ENCODE data around the gene PDHX.

PDHX gene

GRCh38 chr11:34953955-34954354, 37.5 kb downstream of the PDHX start:
- Histone ChIP-seq H3K4me3 (ENCODE audit: low read depth in 1 of 2, low read length in 2 of 2) (no peak overlapping the region), H3K4me1 (ENCODE audit: control insufficient read depth in 1 of 2, insufficient read depth in 2 of 2, low read length in 2 of 2) (peaks cover 0 to 4% of the 10 kb centered on the region in 2 donors), H3K36me3 (ENCODE audit: control insufficient read depth in 1 of 2, insufficient read depth in 2 of 2, low read length in 2 of 2) (peaks cover 0 to 6% of the 10 kb centered on the region in 2 donors), H3K9me3 (ENCODE audit: control insufficient read depth in 1 of 2, low read length in 2 of 2) (no peaks in the 10 kb centered on the region), H3K27me3 (ENCODE audit: control insufficient read depth in 1 of 2, insufficient read depth in 2 of 2, low read length in 2 of 2) (no peaks in the 10 kb centered on the region), H3K9ac (ENCODE audit: low read depth in 1 of 2, low read length in 2 of 2) (no peak overlapping the region), H3K27ac (ENCODE audit: low read depth, low read length) (no peak overlapping the region)

- peaks cover 4 to 6% of the 10 kb centered on the region in 2 donors for H3K36me3 ChIP-seq (ENCODE audit: control insufficient read depth in 1 of 2, insufficient read depth in 2 of 2, low read length in 2 of 2)
- peaks cover 0 to 4% of the 10 kb centered on the region in 2 donors for H3K4me1 ChIP-seq (ENCODE audit: control insufficient read depth in 1 of 2, insufficient read depth in 2 of 2, low read length in 2 of 2)
- no peak overlapping the region for H3K27ac ChIP-seq (ENCODE audit: low read depth, low read length)
- H3K4me3 ChIP-seq (ENCODE audit: low read depth in 1 of 2, low read length in 2 of 2): no peak overlapping the region
- H3K27me3 ChIP-seq (ENCODE audit: control insufficient read depth in 1 of 2, insufficient read depth in 2 of 2, low read length in 2 of 2): no peaks in the 10 kb centered on the region
- H3K9me3 ChIP-seq (ENCODE audit: control insufficient read depth in 1 of 2, low read length in 2 of 2): no peaks in the 10 kb centered on the region
- no peak overlapping the region for H3K9ac ChIP-seq (ENCODE audit: low read depth in 1 of 2, low read length in 2 of 2)
Measured at GRCh38 chr11:34957206-34957605, 40.8 kb downstream of the PDHX start.

- Histone ChIP-seq H3K27me3 (ENCODE audit: control insufficient read depth in 1 of 2, insufficient read depth in 2 of 2, low read length in 2 of 2) (no peaks in the 10 kb centered on the region), H3K27ac (ENCODE audit: low read depth, low read length) (no peak overlapping the region), H3K9ac (ENCODE audit: low read depth in 1 of 2, low read length in 2 of 2) (no peak overlapping the region), H3K9me3 (ENCODE audit: control insufficient read depth in 1 of 2, low read length in 2 of 2) (no peaks in the 10 kb centered on the region), H3K4me1 (ENCODE audit: control insufficient read depth in 1 of 2, insufficient read depth in 2 of 2, low read length in 2 of 2) (peaks cover 0 to 4% of the 10 kb centered on the region in 2 donors), H3K4me3 (ENCODE audit: low read depth in 1 of 2, low read length in 2 of 2) (no peak overlapping the region), H3K36me3 (ENCODE audit: control insufficient read depth in 1 of 2, insufficient read depth in 2 of 2, low read length in 2 of 2) (peaks cover 4 to 6% of the 10 kb centered on the region in 2 donors)
Measured at GRCh38 chr11:34957606-34958005, 41.2 kb downstream of the PDHX start.

GRCh38 chr11:34959770-34960169, 43.4 kb downstream of the PDHX start:
- H3K4me1 ChIP-seq (ENCODE audit: control insufficient read depth in 1 of 2, insufficient read depth in 2 of 2, low read length in 2 of 2): no peaks in the 10 kb centered on the region
- H3K27me3 ChIP-seq (ENCODE audit: control insufficient read depth in 1 of 2, insufficient read depth in 2 of 2, low read length in 2 of 2): no peaks in the 10 kb centered on the region
- no peak overlapping the region for H3K27ac ChIP-seq (ENCODE audit: low read depth, low read length)
- H3K9ac ChIP-seq (ENCODE audit: low read depth in 1 of 2, low read length in 2 of 2): no peak overlapping the region
- no peak overlapping the region for H3K4me3 ChIP-seq (ENCODE audit: low read depth in 1 of 2, low read length in 2 of 2)
- peaks cover 6 to 11% of the 10 kb centered on the region in 2 donors for H3K36me3 ChIP-seq (ENCODE audit: control insufficient read depth in 1 of 2, insufficient read depth in 2 of 2, low read length in 2 of 2)
- H3K9me3 ChIP-seq (ENCODE audit: control insufficient read depth in 1 of 2, low read length in 2 of 2): no peaks in the 10 kb centered on the region

GRCh38 chr11:34960277-34960676, 43.9 kb downstream of the PDHX start:
- no peak overlapping the region for H3K4me3 ChIP-seq (ENCODE audit: low read depth in 1 of 2, low read length in 2 of 2)
- H3K9me3 ChIP-seq (ENCODE audit: control insufficient read depth in 1 of 2, low read length in 2 of 2): no peaks in the 10 kb centered on the region
- no peak overlapping the region for H3K9ac ChIP-seq (ENCODE audit: low read depth in 1 of 2, low read length in 2 of 2)
- no peak overlapping the region for H3K27ac ChIP-seq (ENCODE audit: low read depth, low read length)
- H3K36me3 ChIP-seq (ENCODE audit: control insufficient read depth in 1 of 2, insufficient read depth in 2 of 2, low read length in 2 of 2): peaks cover 6 to 11% of the 10 kb centered on the region in 2 donors
- no peaks in the 10 kb centered on the region for H3K27me3 ChIP-seq (ENCODE audit: control insufficient read depth in 1 of 2, insufficient read depth in 2 of 2, low read length in 2 of 2)
- H3K4me1 ChIP-seq (ENCODE audit: control insufficient read depth in 1 of 2, insufficient read depth in 2 of 2, low read length in 2 of 2): no peaks in the 10 kb centered on the region

GRCh38 chr11:34962034-34962433, 45.6 kb downstream of the PDHX start:
- no peak overlapping the region for H3K4me3 ChIP-seq (ENCODE audit: low read depth in 1 of 2, low read length in 2 of 2)
- H3K9ac ChIP-seq (ENCODE audit: low read depth in 1 of 2, low read length in 2 of 2): no peak overlapping the region
- peaks cover 6 to 15% of the 10 kb centered on the region in 2 donors for H3K36me3 ChIP-seq (ENCODE audit: control insufficient read depth in 1 of 2, insufficient read depth in 2 of 2, low read length in 2 of 2)
- H3K27me3 ChIP-seq (ENCODE audit: control insufficient read depth in 1 of 2, insufficient read depth in 2 of 2, low read length in 2 of 2): no peaks in the 10 kb centered on the region
- H3K4me1 ChIP-seq (ENCODE audit: control insufficient read depth in 1 of 2, insufficient read depth in 2 of 2, low read length in 2 of 2): no peaks in the 10 kb centered on the region
- no peaks in the 10 kb centered on the region for H3K9me3 ChIP-seq (ENCODE audit: control insufficient read depth in 1 of 2, low read length in 2 of 2)
- no peak overlapping the region for H3K27ac ChIP-seq (ENCODE audit: low read depth, low read length)

- peaks cover 0 to 19% of the 10 kb centered on the region in 2 donors for H3K36me3 ChIP-seq (ENCODE audit: control insufficient read depth in 1 of 2, insufficient read depth in 2 of 2, low read length in 2 of 2)
- H3K9ac ChIP-seq (ENCODE audit: low read depth in 1 of 2, low read length in 2 of 2): no peak overlapping the region
Measured at GRCh38 chr11:34963351-34963750, 46.9 kb downstream of the PDHX start.

GRCh38 chr11:34964610-34965331, 48.4 kb downstream of the PDHX start:
- Histone ChIP-seq H3K27me3 (ENCODE audit: control insufficient read depth in 1 of 2, insufficient read depth in 2 of 2, low read length in 2 of 2) (no peaks in the 10 kb centered on the region), H3K27ac (ENCODE audit: low read depth, low read length) (no peak overlapping the region), H3K36me3 (ENCODE audit: control insufficient read depth in 1 of 2, insufficient read depth in 2 of 2, low read length in 2 of 2) (peaks cover 4 to 18% of the 10 kb centered on the region in 2 donors), H3K9me3 (ENCODE audit: control insufficient read depth in 1 of 2, low read length in 2 of 2) (no peaks in the 10 kb centered on the region), H3K4me1 (ENCODE audit: control insufficient read depth in 1 of 2, insufficient read depth in 2 of 2, low read length in 2 of 2) (no peaks in the 10 kb centered on the region), H3K4me3 (ENCODE audit: low read depth in 1 of 2, low read length in 2 of 2) (no peak overlapping the region), H3K9ac (ENCODE audit: low read depth in 1 of 2, low read length in 2 of 2) (no peak overlapping the region)

More at GRCh38 chr11:34963351-34963750, 46.9 kb downstream of the PDHX start:
- no peak overlapping the region for H3K27ac ChIP-seq (ENCODE audit: low read depth, low read length)
- no peaks in the 10 kb centered on the region for H3K27me3 ChIP-seq (ENCODE audit: control insufficient read depth in 1 of 2, insufficient read depth in 2 of 2, low read length in 2 of 2)
- H3K4me1 ChIP-seq (ENCODE audit: control insufficient read depth in 1 of 2, insufficient read depth in 2 of 2, low read length in 2 of 2): no peaks in the 10 kb centered on the region
- H3K9me3 ChIP-seq (ENCODE audit: control insufficient read depth in 1 of 2, low read length in 2 of 2): no peaks in the 10 kb centered on the region
- no peak overlapping the region for H3K4me3 ChIP-seq (ENCODE audit: low read depth in 1 of 2, low read length in 2 of 2)

GRCh38 chr11:34968862-34969261, 52.4 kb downstream of the PDHX start:
- H3K9ac ChIP-seq (ENCODE audit: low read depth in 1 of 2, low read length in 2 of 2): no peak overlapping the region
- H3K9me3 ChIP-seq (ENCODE audit: control insufficient read depth in 1 of 2, low read length in 2 of 2): no peaks in the 10 kb centered on the region
- H3K4me3 ChIP-seq (ENCODE audit: low read depth in 1 of 2, low read length in 2 of 2): no peak overlapping the region
- H3K4me1 ChIP-seq (ENCODE audit: control insufficient read depth in 1 of 2, insufficient read depth in 2 of 2, low read length in 2 of 2): no peaks in the 10 kb centered on the region
- H3K27me3 ChIP-seq (ENCODE audit: control insufficient read depth in 1 of 2, insufficient read depth in 2 of 2, low read length in 2 of 2): no peaks in the 10 kb centered on the region
- no peak overlapping the region for H3K27ac ChIP-seq (ENCODE audit: low read depth, low read length)
- H3K36me3 ChIP-seq (ENCODE audit: control insufficient read depth in 1 of 2, insufficient read depth in 2 of 2, low read length in 2 of 2): peaks cover 4 to 16% of the 10 kb centered on the region in 2 donors

GRCh38 chr11:34970033-34970432, 53.6 kb downstream of the PDHX start:
- Histone ChIP-seq H3K27me3 (ENCODE audit: control insufficient read depth in 1 of 2, insufficient read depth in 2 of 2, low read length in 2 of 2) (no peaks in the 10 kb centered on the region), H3K4me3 (ENCODE audit: low read depth in 1 of 2, low read length in 2 of 2) (no peak overlapping the region), H3K27ac (ENCODE audit: low read depth, low read length) (no peak overlapping the region), H3K9me3 (ENCODE audit: control insufficient read depth in 1 of 2, low read length in 2 of 2) (no peaks in the 10 kb centered on the region), H3K4me1 (ENCODE audit: control insufficient read depth in 1 of 2, insufficient read depth in 2 of 2, low read length in 2 of 2) (no peaks in the 10 kb centered on the region), H3K36me3 (ENCODE audit: control insufficient read depth in 1 of 2, insufficient read depth in 2 of 2, low read length in 2 of 2) (peaks cover 4 to 20% of the 10 kb centered on the region in 2 donors), H3K9ac (ENCODE audit: low read depth in 1 of 2, low read length in 2 of 2) (no peak overlapping the region)

Measured in duodenal mucosa (tissue), 2 donors.